Stimulated activated CD8-positive, alpha-beta memory T cell treated with anti-CD3 and anti-CD28 coated beads, Interleukin-2, amount 100 ng/mL, for 48 hours (primary cell): ENCODE data around the gene PDLIM5.
"Not testable (repeated sequence)": the region's sequence is repeated elsewhere in the genome, so short reads cannot be mapped to it uniquely, and the experiment has no call there.

Source experiments
- DNase-seq, 2 donors: peaks; one replicate each; pipeline ENCODE4 v3.0.0-alpha.2; 2020; ENCODE audit warnings: low read depth in 2 of 2

The PDLIM5 gene

GRCh38 chr4:94451695-94452475, at the start of gene PDLIM5:
Gene PDLIM5 (plus strand): TSS chr4:94451942. CDS start chr4:94455289, 3,347 bp downstream.
- peak; percentile 79 to 82 for DNase-seq

- DNase-seq, result not testable (repeated sequence)
Observed at GRCh38 chr4:94402439-94402838, 49.3 kb upstream of the PDLIM5 start.

GRCh38 chr4:94403751-94404150, 48.0 kb upstream of the PDLIM5 start:
- no peak for DNase-seq

- DNase-seq, result peak; percentile 29 to 31
Observed at GRCh38 chr4:94406668-94407437, 44.9 kb upstream of the PDLIM5 start.

GRCh38 chr4:94407846-94408245, 43.9 kb upstream of the PDLIM5 start:
- DNase-seq, result no peak

GRCh38 chr4:94408549-94409374, 43.0 kb upstream of the PDLIM5 start:
- no peak for DNase-seq

- DNase-seq, result no peak
Observed at GRCh38 chr4:94409375-94409679, 42.4 kb upstream of the PDLIM5 start.

- no peak for DNase-seq
Observed at GRCh38 chr4:94409962-94410361, 41.8 kb upstream of the PDLIM5 start.

- no peak for DNase-seq
Observed at GRCh38 chr4:94410678-94411206, 41.0 kb upstream of the PDLIM5 start.

GRCh38 chr4:94411296-94411695, 40.4 kb upstream of the PDLIM5 start:
- DNase-seq, result no peak

- no peak for DNase-seq
Observed at GRCh38 chr4:94412019-94412657, 39.6 kb upstream of the PDLIM5 start.

- DNase-seq, result no peak
Observed at GRCh38 chr4:94412658-94413038, 39.1 kb upstream of the PDLIM5 start.

GRCh38 chr4:94413085-94413840, 38.5 kb upstream of the PDLIM5 start:
- DNase-seq, result no peak

- DNase-seq, result no peak
Observed at GRCh38 chr4:94414907-94415306, 36.8 kb upstream of the PDLIM5 start.

- DNase-seq, result no peak
Observed at GRCh38 chr4:94415448-94415847, 36.3 kb upstream of the PDLIM5 start.

GRCh38 chr4:94416335-94416734, 35.4 kb upstream of the PDLIM5 start:
- no peak for DNase-seq

GRCh38 chr4:94416981-94417380, 34.8 kb upstream of the PDLIM5 start:
- no peak for DNase-seq

GRCh38 chr4:94419549-94419948, 32.2 kb upstream of the PDLIM5 start:
- DNase-seq, result no peak

- DNase-seq, result no peak
Observed at GRCh38 chr4:94419956-94420355, 31.8 kb upstream of the PDLIM5 start.

GRCh38 chr4:94420356-94420755, 31.4 kb upstream of the PDLIM5 start:
- DNase-seq, result no peak

GRCh38 chr4:94426783-94427182, 25.0 kb upstream of the PDLIM5 start:
- no peak for DNase-seq
